Subcutaneous abdominal adipose tissue (tissue), 5 donors: ENCODE measurements around the gene CELA2A.

ENCODE experiments used
- H3K27ac ChIP-seq: one replicate; pipeline ENCODE4 v1.7.0; 2013; ENCODE audit warnings: low read depth, mild to moderate bottlenecking, inconsistent platforms, low read length, moderate library complexity
- H3K27me3 ChIP-seq, 5 donors: one replicate each; pipeline ENCODE4 v1.7.0; 2013; ENCODE audit warnings: low read length in 5 of 5, inconsistent platforms in 1 of 5; ENCODE audit not compliant: control insufficient read depth in 5 of 5, insufficient read depth in 4 of 5
- H3K36me3 ChIP-seq, 5 donors: one replicate each; pipeline ENCODE4 v1.7.0; 2013; ENCODE audit warnings: low read length in 5 of 5; ENCODE audit not compliant: control insufficient read depth in 5 of 5, insufficient read depth in 5 of 5
- H3K4me1 ChIP-seq, 5 donors: one replicate each; pipeline ENCODE4 v1.7.0; 2013; ENCODE audit warnings: low read length in 5 of 5, mild to moderate bottlenecking in 3 of 5, moderate library complexity in 1 of 5; ENCODE audit not compliant: control insufficient read depth in 5 of 5, insufficient read depth in 5 of 5
- H3K4me3 ChIP-seq, 5 donors: one replicate each; pipeline ENCODE4 v1.7.0; 2013; ENCODE audit warnings: low read length in 5 of 5, low read depth in 1 of 5
- H3K9ac ChIP-seq, 5 donors: one replicate each; pipeline ENCODE4 v1.7.0; 2013; ENCODE audit warnings: low read length in 5 of 5, mild to moderate bottlenecking in 4 of 5, moderate library complexity in 3 of 5
- H3K9me3 ChIP-seq, 5 donors: one replicate each; pipeline ENCODE4 v1.7.0; 2013; ENCODE audit warnings: low read length in 5 of 5; ENCODE audit not compliant: control insufficient read depth in 5 of 5
- donor health status: healthy.
- donor health status: healthy.
- donor health status: healthy.
- donor health status: healthy.
- donor health status: healthy.

CELA2A gene

DNA sequence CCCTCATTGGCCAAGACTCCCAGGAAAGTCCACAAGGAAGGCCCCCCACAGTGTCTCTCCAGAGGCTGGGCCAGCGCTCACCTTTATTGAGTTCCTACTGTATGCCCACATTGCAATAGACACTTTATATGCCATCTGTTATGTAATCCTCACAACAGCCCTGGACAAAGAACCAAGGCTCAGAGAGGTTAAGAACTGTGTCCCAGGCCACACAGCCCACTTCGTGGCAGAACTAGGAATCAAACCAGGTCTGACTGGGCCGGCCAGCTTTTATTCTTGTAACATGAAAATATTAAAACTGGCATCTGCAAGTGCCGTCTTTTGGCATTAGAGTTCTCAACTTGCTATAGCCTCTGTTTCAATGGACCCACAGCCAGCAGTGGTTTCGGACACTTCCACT is 13.8 kb upstream of the CELA2A start:
- Histone ChIP-seq H3K9me3 (no peaks in the 10 kb centered on the region), H3K27ac (no peak overlapping the region), H3K4me1 (no peaks in the 10 kb centered on the region), H3K27me3 (peaks cover 7 to 13% (median 7%) of the 10 kb centered on the region in 5 donors), H3K36me3 (no peaks in the 10 kb centered on the region), H3K9ac (no peak overlapping the region), H3K4me3 (no peak overlapping the region)

DNA sequence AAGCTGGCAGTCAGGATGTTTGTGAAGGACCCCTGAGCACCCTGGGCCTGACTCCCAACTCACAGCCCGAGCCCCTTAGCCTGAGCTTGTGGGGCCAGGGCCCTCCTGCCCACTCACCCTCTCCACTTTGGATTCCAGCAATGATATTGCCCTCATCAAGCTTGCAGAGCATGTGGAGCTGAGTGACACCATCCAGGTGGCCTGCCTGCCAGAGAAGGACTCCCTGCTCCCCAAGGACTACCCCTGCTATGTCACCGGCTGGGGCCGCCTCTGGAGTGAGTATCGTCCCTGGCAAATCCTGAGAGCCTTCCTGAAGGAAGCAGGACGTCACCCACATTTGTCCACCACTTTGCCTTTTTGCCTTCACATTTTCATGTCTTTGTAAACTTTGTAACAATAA is 13.3 kb upstream of the CELA2A start:
- H3K4me1 ChIP-seq: no peaks in the 10 kb centered on the region
- H3K27ac ChIP-seq: no peak overlapping the region
- H3K9ac ChIP-seq: no peak overlapping the region
- H3K9me3 ChIP-seq: no peaks in the 10 kb centered on the region
- H3K4me3 ChIP-seq: no peak overlapping the region
- peaks cover 7 to 14% (median 7%) of the 10 kb centered on the region in 5 donors for H3K27me3 ChIP-seq
- no peaks in the 10 kb centered on the region for H3K36me3 ChIP-seq

DNA sequence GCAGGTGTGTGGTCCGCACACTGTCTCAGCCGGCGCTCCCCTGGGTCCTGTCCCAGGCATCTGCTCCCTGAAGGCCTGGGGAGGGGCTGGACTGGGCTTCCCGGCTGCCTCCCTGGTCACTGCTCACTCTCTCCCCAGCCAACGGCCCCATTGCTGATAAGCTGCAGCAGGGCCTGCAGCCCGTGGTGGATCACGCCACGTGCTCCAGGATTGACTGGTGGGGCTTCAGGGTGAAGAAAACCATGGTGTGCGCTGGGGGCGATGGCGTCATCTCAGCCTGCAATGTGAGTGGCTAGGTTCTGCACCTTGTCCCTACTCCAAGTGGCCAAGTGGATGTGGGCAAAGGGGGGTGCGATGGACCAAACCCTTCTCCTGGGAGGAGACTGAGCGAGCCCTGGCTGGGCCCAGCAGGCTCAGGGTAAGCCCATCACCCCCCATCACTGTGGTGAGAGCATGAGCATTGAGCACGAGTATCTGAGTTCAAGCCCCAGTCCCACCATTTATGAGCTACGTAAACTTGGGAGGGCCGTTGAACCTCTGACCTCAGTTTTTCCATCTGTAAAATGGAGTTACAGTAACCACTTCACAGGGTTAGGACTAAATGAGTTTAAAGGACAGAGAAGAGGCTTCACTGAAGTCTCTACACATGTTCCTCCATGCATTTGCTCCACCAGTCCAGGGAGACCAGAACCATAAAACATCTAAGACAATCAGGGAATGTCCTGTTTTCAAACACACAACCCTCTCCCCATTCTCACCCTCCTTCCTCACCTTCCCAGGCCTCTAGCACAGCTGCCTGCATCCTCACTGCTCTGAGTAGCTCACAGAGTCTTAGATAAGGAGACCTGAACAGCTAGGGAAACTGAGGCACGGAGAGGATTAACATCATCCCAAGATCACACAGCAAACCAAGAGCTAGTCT is 11.8 kb upstream of the CELA2A start:
- no peaks in the 10 kb centered on the region for H3K9me3 ChIP-seq
- H3K9ac ChIP-seq: no peak overlapping the region

DNA sequence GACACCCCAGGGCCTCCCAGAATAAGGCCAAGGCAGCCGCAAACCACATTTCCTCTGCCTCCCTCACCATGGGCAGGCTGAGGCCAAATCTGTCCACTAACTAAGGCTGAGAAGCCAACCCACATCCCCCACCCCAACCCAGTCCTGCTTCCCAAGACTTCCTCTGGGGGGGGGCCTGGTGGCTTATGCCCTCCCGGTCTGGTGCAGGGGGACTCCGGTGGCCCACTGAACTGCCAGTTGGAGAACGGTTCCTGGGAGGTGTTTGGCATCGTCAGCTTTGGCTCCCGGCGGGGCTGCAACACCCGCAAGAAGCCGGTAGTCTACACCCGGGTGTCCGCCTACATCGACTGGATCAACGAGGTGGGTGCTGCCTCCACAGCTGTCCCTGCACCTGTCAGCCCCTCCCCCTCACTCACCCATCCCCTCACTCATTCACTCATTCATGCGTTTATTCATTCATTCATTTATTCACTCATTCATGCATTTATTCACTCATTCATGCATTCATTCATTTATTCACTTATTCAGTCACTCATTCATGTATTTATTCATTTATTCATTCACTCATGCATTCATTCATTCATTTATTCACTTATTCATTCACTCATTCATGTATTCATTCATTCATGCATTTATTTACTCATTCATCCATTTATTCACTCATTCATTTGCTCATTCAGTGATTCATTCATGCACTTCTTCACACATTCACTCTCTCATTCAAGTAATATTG is 11.0 kb upstream of the CELA2A start:
- Histone ChIP-seq H3K9me3 (no peaks in the 10 kb centered on the region), H3K36me3 (no peaks in the 10 kb centered on the region), H3K4me3 (no peak overlapping the region), H3K27ac (no peak overlapping the region), H3K27me3 (peaks cover 7 to 14% (median 7%) of the 10 kb centered on the region in 5 donors), H3K9ac (no peak overlapping the region), H3K4me1 (no peaks in the 10 kb centered on the region)

More for the DNA sequence above, 11.8 kb upstream of the CELA2A start:
- H3K36me3 ChIP-seq: no peaks in the 10 kb centered on the region
- H3K4me3 ChIP-seq: no peak overlapping the region
- H3K27me3 ChIP-seq: peaks cover 7 to 14% (median 7%) of the 10 kb centered on the region in 5 donors
- H3K4me1 ChIP-seq: no peaks in the 10 kb centered on the region
- no peak overlapping the region for H3K27ac ChIP-seq

DNA sequence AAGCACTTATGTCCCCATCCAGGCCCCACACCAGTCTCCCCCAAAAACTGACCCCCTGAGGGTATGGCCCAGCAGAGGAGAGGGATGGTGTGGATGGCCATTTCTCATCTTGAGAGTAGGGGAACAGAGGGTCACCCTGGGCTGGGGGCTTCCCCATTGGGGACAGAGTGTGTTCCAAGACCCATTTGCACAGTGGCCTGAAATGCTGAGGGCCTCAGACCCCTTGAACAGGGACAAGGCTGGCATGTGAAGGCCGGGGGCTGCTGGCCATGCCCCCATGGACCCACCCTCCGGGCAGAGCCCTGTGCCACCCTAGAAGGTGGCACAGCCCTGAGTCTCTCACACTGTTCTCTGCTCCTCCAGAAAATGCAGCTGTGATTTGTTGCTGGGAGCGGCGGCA is 10.3 kb upstream of the CELA2A start:
- Histone ChIP-seq H3K9me3 (peaks cover 0 to 4% (median under 1%) of the 10 kb centered on the region in 5 donors), H3K36me3 (no peaks in the 10 kb centered on the region), H3K4me3 (no peak overlapping the region), H3K27me3 (peaks cover 7 to 14% (median 7%) of the 10 kb centered on the region in 5 donors), H3K4me1 (no peaks in the 10 kb centered on the region), H3K27ac (no peak overlapping the region), H3K9ac (no peak overlapping the region)

DNA sequence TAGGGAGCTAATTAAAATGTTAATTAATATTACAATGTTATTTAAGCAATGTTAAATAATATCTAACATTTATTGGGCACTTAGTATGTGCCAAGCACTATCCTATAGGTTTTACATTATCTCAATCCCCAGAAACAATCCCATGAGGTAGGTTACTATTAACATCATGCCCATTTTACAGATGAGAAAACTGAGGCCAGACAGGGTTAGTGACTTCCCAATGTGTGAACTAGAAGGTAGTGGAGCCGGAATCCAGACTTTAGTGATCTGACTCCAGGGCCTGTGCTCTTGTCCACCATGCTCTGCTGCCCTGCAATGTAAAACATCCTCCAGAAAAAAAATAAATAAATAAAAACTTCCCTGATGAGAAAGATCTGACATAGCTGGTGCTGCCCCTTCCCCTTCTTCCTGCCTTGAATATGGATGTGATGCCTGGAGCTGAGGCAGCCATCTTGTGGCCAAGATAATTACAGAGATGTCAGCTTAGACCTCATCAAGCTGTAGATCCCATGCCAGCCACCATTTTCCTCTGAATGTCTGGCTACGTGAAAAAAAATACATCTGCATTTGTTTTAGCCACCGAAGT is 7.6 kb upstream of the CELA2A start:
- H3K36me3 ChIP-seq: no peaks in the 10 kb centered on the region
- peaks cover 0 to 14% (median 7%) of the 10 kb centered on the region in 5 donors for H3K27me3 ChIP-seq
- H3K9ac ChIP-seq: no peak overlapping the region
- no peak overlapping the region for H3K4me3 ChIP-seq
- peaks cover 0 to 8% (median 7%) of the 10 kb centered on the region in 5 donors for H3K9me3 ChIP-seq
- no peak overlapping the region for H3K27ac ChIP-seq
- no peaks in the 10 kb centered on the region for H3K4me1 ChIP-seq

DNA sequence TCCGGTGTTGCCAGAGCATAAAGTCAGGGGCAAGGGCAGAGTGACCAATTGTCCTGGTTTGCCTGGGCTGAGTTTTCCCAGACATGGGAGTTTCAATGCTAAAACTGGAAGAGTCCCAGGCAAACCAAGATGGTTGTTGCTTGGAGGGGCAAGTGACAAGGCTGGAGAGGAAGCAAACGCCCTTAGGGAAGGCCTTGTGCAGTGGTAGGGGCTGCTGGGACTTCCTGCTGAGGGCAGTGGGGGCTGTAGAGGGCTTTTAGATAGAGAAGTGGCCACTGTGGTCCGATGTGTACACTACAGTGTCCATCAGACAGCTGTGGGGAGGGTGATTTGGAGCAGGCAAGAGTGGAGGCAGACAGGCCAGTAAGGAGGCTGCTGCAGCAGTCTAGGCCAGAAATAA is 7.0 kb upstream of the CELA2A start:
- Histone ChIP-seq H3K4me3 (no peak overlapping the region), H3K9me3 (peaks cover 0 to 8% (median 7%) of the 10 kb centered on the region in 5 donors), H3K4me1 (no peaks in the 10 kb centered on the region), H3K36me3 (no peaks in the 10 kb centered on the region), H3K9ac (no peak overlapping the region), H3K27me3 (peaks cover 0 to 14% (median 7%) of the 10 kb centered on the region in 5 donors), H3K27ac (no peak overlapping the region)

DNA sequence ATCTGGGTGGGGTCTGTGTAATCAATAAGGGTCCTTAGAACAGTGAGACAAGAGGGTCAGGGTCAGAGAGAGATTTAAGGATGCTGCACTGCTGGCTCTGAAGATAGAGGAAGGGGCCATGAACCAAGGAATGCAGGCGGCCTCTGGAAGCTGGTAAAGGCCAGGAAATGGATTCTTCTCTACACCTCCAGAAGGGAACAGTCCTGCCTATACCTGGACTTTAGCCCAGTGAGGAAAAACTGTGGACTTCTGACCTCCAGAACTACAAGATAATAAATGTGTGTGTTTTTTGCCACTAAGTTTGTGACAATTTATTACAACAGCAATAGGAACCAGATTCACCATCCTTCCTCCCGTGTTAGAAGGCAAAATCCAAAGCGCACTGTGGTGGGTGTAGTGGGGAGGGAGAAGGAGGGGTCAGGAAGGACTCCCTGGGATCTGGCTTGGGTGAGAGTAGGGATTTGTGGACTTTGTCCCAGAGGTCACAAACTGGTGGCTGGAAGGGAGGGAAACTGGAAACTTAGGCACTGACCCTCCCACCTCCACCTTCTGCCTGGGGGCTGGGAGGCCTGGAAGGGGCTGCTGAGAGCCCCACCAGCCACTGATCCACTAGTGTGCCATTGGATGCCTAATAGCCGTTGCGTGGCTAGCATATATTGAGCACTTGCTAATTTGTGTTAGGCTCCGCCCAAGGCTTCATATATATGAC is 5.4 kb upstream of the CELA2A start:
- H3K27me3 ChIP-seq: peaks cover 0 to 12% (median 7%) of the 10 kb centered on the region in 5 donors
- H3K27ac ChIP-seq: no peak overlapping the region
- no peak overlapping the region for H3K4me3 ChIP-seq
- H3K36me3 ChIP-seq: no peaks in the 10 kb centered on the region
- no peak overlapping the region for H3K9ac ChIP-seq
- no peaks in the 10 kb centered on the region for H3K4me1 ChIP-seq
- peaks cover 0 to 8% (median 7%) of the 10 kb centered on the region in 5 donors for H3K9me3 ChIP-seq

DNA sequence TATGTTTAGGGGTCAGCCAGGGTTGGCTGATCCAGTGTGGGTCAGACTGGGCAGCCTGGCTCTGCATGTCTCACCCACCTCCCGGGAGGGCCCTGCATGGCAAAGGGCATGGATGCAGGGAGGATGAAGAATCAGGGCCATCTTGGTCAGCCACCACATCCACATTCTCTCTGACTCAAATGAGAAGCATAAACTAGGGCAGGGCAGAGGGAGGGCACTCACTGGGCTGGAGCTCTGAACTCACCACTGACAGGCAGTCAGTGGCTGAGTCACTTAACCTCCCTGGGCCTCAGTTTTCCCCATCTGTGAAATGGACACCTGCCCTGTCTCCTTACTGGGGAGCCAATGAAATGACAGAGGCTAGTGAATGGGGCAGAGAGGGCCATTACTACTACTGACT is 4.3 kb upstream of the CELA2A start:
- Histone ChIP-seq H3K4me1 (no peaks in the 10 kb centered on the region), H3K27me3 (peaks cover 0 to 6% (median 3%) of the 10 kb centered on the region in 5 donors), H3K36me3 (no peaks in the 10 kb centered on the region), H3K9ac (no peak overlapping the region), H3K4me3 (no peak overlapping the region), H3K9me3 (peaks cover 0 to 8% (median 7%) of the 10 kb centered on the region in 5 donors), H3K27ac (no peak overlapping the region)
